Epithelial cell of esophagus (primary cell): ENCODE measurements around the gene RNF213.

Source experiments
- DNase-seq: peaks from one replicate; pipeline ENCODE4 v3.0.0; 2010; ENCODE audit warnings: low read depth
- H3K4me3 ChIP-seq: 2 replicates; pipeline ENCODE4 v1.5.1; 2011; ENCODE audit warnings: mild to moderate bottlenecking, low read length, control low read depth
- CTCF ChIP-seq: IDR thresholded peaks from 2 replicates; pipeline ENCODE4 v1.5.1; 2011; ENCODE audit warnings: low read depth, mild to moderate bottlenecking, low read length, control low read depth, inconsistent platforms; ENCODE audit not compliant: insufficient read depth; ENCODE audit errors: missing control alignments

RNF213 gene

GRCh38 chr17:80315517-80316182, 55.0 kb downstream of the RNF213 start:
- no peak for TF ChIP-seq CTCF
- DNase-seq, result no peak
- no peak overlapping the region for H3K4me3 ChIP-seq

- H3K4me3 ChIP-seq, result no peak overlapping the region
- TF ChIP-seq CTCF, result no peak
- no peak for DNase-seq
These were observed 55.8 kb downstream of the RNF213 start for GRCh38 chr17:80316431-80316830.

DNA sequence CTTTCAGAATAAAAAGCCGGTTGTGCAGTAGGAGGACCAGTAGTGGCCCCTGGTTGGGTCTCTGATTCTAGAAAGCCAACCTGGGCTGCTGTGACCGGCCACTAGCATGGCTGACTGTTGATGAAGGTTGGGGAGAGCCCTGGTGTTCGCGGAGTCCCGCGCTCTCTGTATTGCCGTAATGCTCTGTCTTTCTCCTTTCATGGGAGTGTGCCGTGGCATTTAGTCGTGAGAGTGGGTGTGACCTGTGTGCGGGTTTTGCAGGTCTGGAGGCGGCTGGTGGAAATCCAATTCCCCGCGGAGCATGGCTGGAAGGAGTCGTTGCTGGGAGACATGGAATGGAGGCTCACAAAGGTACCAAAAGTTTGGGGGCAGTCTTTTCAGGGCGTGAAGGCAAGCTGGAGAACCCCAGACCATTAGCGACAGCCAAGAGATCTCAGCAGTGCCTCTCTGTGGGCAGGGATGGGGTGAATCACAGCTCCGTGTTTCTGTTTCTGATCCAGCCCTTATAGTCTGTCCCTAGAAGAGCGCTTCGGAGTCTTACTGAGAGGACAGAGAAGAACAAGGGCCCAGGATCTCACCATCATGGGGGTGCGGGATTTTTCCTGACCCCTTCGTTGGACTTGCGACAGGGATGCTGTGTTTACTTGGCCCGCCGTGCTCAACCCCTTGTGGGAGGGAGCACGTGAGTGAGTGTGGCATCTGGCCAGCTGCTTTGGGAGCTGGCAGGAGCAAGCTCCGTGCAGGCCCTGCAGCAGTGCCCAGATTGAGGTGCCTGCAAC, 56.5 kb downstream of the RNF213 start:
- no peak for DNase-seq

GRCh38 chr17:80317706-80317980, 57.0 kb downstream of the RNF213 start:
- TF ChIP-seq CTCF, result no peak
- DNase-seq, result no peak
- no peak overlapping the region for H3K4me3 ChIP-seq

More for the DNA sequence above, 56.5 kb downstream of the RNF213 start:
- no peak overlapping the region for H3K4me3 ChIP-seq
- no peak for TF ChIP-seq CTCF

- H3K4me3 ChIP-seq, result no peak overlapping the region
- TF ChIP-seq CTCF, result no peak
- DNase-seq, result no peak
These were observed 57.5 kb downstream of the RNF213 start for GRCh38 chr17:80318166-80318565.

DNA sequence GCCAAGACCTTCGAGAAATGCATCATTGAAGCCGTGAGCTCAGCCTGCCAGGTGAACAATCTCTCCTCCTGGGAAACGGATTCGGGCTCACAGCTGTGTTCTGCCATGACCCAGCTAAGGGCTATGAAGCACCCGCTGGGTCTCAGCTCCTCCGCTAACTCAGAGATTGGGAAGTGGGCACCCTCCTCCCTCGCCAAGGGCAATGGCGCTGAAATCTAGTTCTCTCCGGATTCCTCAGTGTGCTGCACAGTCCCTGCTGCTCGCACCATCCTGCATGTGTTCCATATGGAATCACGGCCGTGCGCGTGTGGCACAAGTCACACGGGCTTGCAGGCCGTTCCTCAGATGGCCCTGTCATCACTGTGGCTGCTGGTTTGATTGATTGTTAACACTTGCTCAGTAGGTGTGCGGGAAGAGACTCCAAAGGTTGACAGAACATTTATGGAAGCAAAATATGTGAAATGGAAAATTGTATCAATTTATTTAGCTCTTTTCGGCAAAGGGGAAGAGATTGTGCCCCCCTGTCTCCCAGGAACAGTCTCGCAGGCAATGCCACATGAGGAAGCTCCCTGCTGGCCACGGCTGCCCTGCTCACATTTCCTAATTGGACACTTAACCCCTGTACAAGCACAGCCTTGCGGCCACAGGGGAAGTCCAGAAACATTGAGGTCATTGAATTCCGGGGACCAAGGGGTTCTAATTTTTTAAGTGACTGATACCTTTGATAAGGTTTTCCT, 58.8 kb downstream of the RNF213 start:
- no peak overlapping the region for H3K4me3 ChIP-seq
- TF ChIP-seq CTCF, result no peak
- no peak for DNase-seq

- no peak for TF ChIP-seq CTCF
- no peak overlapping the region for H3K4me3 ChIP-seq
- peak; percentile 36 for DNase-seq
These were observed 59.3 kb downstream of the RNF213 start for GRCh38 chr17:80319999-80320344.
